Measurements from ENCODE around the gene KRTAP12-3. TPM values are rescaled to one million over a fixed set of nuclear protein-coding genes. Genes with fewer than 3 reads are reported as not detected.
"Not testable (repeated sequence)": the region's sequence is repeated elsewhere in the genome, so short reads cannot be mapped to it uniquely, and the experiment has no call there.

The KRTAP12-3 gene
- polyA plus RNA-seq, 3 donors: not detected

GRCh38 chr21:44685050-44685449 is 27.3 kb downstream of the KRTAP12-3 start:
- DNase-seq: not testable (repeated sequence)

GRCh38 chr21:44686000-44686781 is 28.5 kb downstream of the KRTAP12-3 start:
- DNase-seq: no peak

DNA sequence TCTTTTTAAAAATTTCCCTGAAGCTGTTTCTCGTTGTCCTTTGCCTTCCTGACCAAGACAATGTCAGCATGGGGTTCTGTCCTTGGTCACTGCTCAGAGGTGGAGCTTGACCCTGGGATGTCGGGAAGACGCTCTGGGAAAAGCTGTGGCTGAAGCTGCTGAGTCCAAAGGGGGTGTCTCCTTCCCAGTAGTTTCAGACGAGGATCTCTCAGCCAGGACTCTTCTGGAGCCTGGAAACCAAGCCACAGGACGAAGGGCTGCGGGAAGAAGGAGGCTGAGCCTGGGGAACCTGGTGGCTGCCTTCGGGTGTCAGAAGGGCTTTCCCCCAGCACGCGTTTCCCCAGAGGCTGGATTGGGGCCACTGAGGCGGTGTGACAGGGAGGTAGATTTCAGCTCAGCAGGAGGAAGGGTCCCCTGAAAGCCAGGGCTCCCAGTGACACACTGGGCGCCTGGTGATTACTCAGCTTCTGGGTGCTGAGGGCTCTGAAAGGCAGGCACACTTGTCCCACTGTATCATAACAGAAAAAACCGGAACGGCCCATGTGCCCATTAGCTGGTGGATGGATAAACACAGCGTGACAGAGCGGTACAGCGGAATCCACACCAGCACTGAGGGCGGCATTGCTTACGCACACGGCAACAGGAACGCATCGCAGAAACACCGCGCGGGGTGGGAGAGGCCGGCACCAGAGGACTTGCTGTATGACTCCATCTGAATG is 29.3 kb downstream of the KRTAP12-3 start:
- DNase-seq: no peak

DNA sequence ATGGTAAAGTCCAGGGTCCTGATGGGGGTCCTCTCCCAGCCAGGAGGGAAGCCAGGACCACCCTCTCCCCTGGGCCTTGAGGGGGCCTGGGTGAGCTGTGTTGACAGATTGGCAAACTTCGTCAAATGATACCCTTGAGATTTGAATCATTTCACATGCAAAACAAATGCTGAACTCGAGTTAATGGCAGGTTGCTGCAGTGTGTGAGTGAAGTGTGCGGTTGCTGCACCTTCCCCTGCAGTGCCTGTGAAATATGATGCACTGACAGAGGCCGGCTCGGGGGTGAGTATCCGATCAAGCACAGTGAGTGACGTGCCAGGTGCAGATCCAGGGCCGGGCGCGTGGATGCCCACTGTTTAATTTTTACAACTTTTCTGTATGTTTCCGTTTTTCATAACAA is 29.9 kb downstream of the KRTAP12-3 start:
- DNase-seq: no peak

- not testable (repeated sequence) for DNase-seq
Measured at GRCh38 chr21:44689740-44690139, 32.0 kb downstream of the KRTAP12-3 start.

- DNase-seq: no peak
Measured at GRCh38 chr21:44691686-44692085, 34.0 kb downstream of the KRTAP12-3 start.

DNA sequence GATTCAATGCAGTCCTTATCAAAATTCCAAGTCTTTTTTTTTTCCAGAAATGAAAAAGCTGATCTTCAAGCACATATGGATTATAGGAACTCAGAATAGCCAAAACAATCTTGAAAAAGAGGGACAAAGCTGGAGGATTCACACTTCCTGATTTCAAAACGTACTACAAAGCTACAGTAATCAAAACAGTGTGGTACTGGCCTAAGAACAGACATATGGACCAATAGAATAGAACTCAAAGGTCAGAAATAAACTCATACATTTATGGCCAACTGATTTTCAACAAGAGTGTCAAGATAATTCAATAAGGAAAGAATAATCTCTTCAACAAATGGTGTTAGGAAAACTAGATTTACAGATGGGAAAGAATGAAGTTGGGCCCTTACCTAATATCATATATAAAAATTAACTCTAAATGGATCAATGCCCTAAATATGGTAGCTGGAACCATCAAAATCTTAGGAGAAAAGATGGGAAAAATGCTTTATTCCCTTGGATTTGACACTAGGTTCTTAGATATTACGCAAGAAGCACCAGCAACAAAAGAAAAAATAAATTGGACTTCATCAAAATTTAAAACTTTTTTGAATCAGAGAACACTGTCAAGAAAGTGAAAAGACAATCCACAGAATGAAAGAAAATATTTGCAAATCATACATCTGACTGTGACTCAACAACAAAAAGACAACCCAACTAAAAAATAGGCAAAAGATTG is 35.2 kb downstream of the KRTAP12-3 start:
- no peak for DNase-seq

- no peak for DNase-seq
Measured at GRCh38 chr21:44694776-44695175, 37.0 kb downstream of the KRTAP12-3 start.

GRCh38 chr21:44695184-44695583 is 37.5 kb downstream of the KRTAP12-3 start:
- no peak for DNase-seq

- DNase-seq: no peak
Measured at GRCh38 chr21:44695641-44696040, 37.9 kb downstream of the KRTAP12-3 start.

DNA sequence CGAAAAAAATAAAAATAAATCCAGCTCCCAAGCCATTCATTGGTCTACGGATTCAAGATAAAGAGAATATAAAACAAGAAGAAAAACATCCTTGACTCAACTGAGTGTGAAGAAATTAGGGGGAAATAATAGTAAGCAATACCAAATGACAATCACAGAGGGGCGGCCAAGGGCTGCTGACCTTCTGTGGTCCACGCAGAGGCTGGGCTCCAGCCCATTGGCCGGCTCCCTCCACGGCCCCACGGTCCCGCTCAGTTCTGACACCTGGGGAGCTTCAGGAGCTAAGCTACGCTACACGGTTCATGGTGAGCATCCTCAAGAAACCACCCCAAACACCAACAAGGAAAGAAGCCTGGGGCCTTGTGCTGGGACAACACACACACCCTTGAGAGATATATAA is 38.8 kb downstream of the KRTAP12-3 start:
- no peak for DNase-seq

- DNase-seq: not testable (repeated sequence)
Measured at GRCh38 chr21:44697172-44697810, 39.6 kb downstream of the KRTAP12-3 start, which contains the start of gene KRTAP10-12. Gene KRTAP10-12, plus strand, starts transcription at chr21:44697172. Its CDS starts 30 bp downstream, at chr21:44697202.

GRCh38 chr21:44697811-44698734 is 40.3 kb downstream of the KRTAP12-3 start:
- DNase-seq: no peak

DNA sequence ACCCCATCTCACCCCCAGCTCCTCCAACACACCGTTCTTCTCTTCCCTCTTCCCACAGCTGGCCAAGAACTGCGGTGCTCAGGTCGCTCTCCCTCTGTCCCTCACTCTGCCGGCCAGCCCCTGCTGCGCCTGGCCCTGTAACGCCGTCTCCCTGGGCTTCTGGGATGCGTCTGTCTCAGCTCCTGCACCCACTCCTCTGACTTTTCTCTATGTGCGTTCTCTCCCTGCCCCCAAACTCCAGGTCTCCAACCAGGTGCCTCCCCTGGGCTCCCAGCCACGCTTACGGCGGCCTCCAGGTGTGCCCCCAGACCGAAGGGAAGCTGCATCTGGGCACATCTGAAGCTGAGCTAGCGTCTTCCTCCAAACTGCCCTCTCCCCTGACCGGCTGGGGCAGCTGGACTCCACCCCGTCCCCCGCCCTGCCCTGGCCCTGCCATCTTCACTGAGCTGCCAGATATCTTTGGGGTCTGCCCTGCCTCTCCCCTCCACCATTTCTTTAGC is 41.8 kb downstream of the KRTAP12-3 start:
- DNase-seq: no peak

DNA sequence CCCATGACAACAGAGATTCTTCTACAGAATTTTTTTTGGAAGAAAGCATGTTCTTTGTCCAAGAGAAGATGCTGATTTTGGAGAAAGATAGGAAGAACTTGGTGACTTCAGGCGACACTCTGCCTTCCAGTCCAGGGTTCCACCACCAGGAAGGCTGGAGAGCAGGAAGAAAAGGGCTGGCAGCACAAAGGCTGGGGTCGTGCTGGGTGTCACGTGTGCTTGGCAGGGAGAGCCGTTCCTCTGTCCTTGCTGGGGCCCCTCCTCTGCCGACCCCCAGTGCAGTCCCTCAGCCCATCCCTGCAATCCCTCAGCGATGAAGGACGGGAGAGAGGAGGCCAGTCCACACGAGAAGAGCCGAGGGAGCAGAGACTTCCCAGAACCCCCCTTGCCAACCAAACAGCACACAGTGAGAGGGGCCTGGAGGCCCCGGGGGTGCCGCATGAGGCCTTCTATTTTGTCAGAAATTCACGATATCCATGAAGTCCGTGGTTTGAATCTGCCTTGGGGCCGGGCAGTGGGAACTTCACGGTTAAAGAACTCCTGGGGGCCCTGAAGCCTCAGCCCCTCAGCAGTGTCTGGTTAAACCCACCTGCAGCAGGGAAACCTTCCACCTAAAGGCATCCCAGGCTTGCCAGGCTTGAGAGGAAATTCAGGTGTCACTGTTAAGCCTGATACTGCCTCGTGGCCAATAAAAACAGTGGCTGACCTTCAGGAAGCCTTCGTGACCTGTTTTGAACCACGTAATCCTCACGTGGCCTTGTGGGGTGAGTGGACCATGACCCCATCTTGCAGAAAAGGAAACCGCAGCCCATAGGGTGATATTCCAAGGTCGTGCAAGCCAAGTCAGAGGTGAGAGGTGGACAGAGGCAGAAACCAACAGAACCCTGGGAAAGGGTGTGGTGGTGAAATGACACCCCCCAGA is 42.6 kb downstream of the KRTAP12-3 start:
- no peak for DNase-seq

DNA sequence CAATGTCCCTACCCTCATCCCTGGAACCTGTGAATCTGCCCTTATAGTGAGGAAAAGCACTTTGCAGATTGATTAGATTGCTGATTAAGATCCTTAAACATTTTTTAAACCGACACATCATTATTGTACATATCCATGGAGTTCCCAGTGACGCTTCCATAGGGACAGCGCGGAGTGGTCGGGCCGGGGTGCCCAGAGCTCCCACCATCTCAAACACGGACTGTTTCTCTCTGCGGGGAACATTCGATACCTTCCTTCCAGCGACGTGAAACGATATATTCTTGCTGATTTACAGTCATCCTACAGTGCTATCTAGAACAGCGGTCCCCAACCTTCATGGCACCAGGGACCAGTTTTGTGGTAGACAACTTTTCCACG is 43.3 kb downstream of the KRTAP12-3 start:
- no peak for DNase-seq

DNA sequence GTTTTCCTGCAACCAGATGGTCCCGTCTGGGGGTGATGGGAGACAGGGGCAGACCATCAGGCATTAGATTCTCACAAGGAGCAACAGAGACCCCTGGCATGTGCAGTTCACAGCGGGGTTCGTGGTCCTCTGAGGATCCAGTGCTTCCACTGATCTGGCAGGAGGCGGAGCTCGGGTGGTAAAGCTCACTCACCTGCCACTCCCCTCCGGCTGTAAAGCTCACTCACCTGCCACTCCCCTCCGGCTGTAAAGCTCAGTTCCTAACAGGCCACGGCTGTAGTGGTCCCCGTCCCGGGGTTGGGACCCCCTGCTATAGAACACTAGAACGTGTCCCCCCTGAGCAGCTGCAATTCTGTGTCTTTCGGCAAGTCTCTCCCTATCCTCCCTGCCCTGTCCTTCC is 43.8 kb downstream of the KRTAP12-3 start:
- DNase-seq: no peak

DNA sequence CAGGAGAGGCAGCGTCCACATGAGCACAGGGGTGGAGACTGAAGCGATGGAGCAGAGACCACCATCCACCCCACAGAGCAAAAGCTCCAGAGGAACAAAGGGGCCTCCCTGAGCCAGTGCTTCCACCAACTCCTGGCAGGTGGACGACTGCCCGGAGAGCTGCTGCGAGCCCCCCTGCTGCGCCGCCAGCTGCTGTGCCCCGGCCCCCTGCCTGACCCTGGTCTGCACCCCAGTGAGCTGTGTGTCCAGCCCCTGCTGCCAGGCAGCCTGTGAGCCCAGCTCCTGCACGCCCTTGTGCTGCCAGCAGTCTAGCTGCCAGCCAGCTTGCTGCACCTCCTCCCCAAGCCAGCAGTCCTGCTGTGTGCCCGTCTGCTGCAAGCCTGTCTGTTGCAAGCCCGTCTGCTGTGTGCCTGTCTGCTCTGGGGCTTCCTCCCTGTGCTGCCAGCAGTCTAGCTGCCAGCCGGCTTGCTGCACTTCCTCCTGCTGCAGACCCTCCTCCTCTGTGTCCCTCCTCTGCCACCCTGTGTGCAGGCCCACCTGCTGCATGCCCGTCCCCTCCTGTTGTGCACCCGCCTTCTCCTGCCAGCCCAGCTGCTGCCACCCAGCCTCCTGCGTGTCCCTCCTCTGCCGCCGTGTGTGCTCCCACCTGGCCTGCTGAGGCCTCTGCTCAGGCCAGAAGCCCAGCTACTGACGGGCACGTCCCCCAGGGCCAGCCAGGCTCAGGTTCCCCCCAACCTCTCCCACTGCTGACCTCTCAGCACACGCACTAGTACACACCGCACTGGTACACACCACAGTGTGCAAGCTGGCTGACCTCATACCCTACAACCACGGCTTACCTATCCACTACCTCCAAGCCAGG is 44.6 kb downstream of the KRTAP12-3 start:
- no peak for DNase-seq
